ENCODE measurements around the gene UCK2.

Gene UCK2

GRCh38 chr1:165841582-165842017 lies 14.2 kb downstream of the UCK2 start:
- TF ChIP-seq, protein P1, sequence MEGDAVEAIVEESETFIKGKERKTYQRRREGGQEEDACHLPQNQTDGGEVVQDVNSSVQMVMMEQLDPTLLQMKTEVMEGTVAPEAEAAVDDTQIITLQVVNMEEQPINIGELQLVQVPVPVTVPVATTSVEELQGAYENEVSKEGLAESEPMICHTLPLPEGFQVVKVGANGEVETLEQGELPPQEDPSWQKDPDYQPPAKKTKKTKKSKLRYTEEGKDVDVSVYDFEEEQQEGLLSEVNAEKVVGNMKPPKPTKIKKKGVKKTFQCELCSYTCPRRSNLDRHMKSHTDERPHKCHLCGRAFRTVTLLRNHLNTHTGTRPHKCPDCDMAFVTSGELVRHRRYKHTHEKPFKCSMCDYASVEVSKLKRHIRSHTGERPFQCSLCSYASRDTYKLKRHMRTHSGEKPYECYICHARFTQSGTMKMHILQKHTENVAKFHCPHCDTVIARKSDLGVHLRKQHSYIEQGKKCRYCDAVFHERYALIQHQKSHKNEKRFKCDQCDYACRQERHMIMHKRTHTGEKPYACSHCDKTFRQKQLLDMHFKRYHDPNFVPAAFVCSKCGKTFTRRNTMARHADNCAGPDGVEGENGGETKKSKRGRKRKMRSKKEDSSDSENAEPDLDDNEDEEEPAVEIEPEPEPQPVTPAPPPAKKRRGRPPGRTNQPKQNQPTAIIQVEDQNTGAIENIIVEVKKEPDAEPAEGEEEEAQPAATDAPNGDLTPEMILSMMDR (IDR thresholded peaks at IDR 0.05; ENCODE audit: low read depth, low read length), result no peak
- H3K4me3 ChIP-seq (replicated peaks in 1 of 2; ENCODE audit: low read depth in 2 of 2, low read length in 2 of 2), result no peak overlapping the region
- DNase-seq (ENCODE audit: low read depth in 2 of 2), result peak; percentile 21 to 74

GRCh38 chr1:165842023-165842670 lies 14.7 kb downstream of the UCK2 start:
- TF ChIP-seq, protein P1 (IDR thresholded peaks at IDR 0.05; ENCODE audit: low read depth, low read length), result no peak
- H3K4me3 ChIP-seq (replicated peaks in 1 of 2; ENCODE audit: low read depth in 2 of 2, low read length in 2 of 2), result no peak overlapping the region
- DNase-seq (ENCODE audit: low read depth in 2 of 2), result no peak

- TF ChIP-seq, protein P1 (IDR thresholded peaks at IDR 0.05; ENCODE audit: low read depth, low read length), result no peak
- peak; percentile 47 to 51 for DNase-seq (ENCODE audit: low read depth in 2 of 2)
- H3K4me3 ChIP-seq (replicated peaks in 1 of 2; ENCODE audit: low read depth in 2 of 2, low read length in 2 of 2), result no peak overlapping the region
These were observed 15.3 kb downstream of the UCK2 start for GRCh38 chr1:165842671-165843129.

GRCh38 chr1:165843304-165843703 lies 15.9 kb downstream of the UCK2 start:
- DNase-seq (ENCODE audit: low read depth in 2 of 2), result peak in 1 of 2 donors; percentile 59
- H3K4me3 ChIP-seq (replicated peaks in 1 of 2; ENCODE audit: low read depth in 2 of 2, low read length in 2 of 2), result no peak overlapping the region
- TF ChIP-seq, protein P1 (IDR thresholded peaks at IDR 0.05; ENCODE audit: low read depth, low read length), result no peak

- no peak overlapping the region for H3K4me3 ChIP-seq (replicated peaks in 1 of 2; ENCODE audit: low read depth in 2 of 2, low read length in 2 of 2)
- DNase-seq (ENCODE audit: low read depth in 2 of 2), result no peak
- TF ChIP-seq, protein P1 (IDR thresholded peaks at IDR 0.05; ENCODE audit: low read depth, low read length), result no peak
These were observed 16.8 kb downstream of the UCK2 start for GRCh38 chr1:165844114-165844798.

GRCh38 chr1:165844933-165845332 lies 17.5 kb downstream of the UCK2 start:
- DNase-seq (ENCODE audit: low read depth in 2 of 2), result no peak
- H3K4me3 ChIP-seq (replicated peaks in 1 of 2; ENCODE audit: low read depth in 2 of 2, low read length in 2 of 2), result no peak overlapping the region
- TF ChIP-seq, protein P1 (IDR thresholded peaks at IDR 0.05; ENCODE audit: low read depth, low read length), result no peak

Measured in cardiac fibroblast (primary cell).